Mesendoderm (in vitro differentiated cells): ENCODE results near the gene LCORL.
"Not testable (repeated sequence)": the region's sequence is repeated elsewhere in the genome, so short reads cannot be mapped to it uniquely, and the experiment has no call there.

Experiments used
- DNase-seq: peaks from one replicate; pipeline ENCODE4 v3.0.0; 2013
- H2AK5ac ChIP-seq: 2 replicates; pipeline ENCODE4 v1.6.1; 2013; ENCODE audit warnings: low read length, inconsistent platforms
- H2BK120ac ChIP-seq: 2 replicates; pipeline ENCODE4 v1.6.1; 2013; ENCODE audit warnings: low read depth, mild to moderate bottlenecking, low read length, moderate library complexity, mixed read lengths
- H2BK15ac ChIP-seq: replicated peaks from 2 replicates; pipeline ENCODE4 v1.6.1; 2013; ENCODE audit warnings: low read depth, mild to moderate bottlenecking, moderate library complexity
- H2BK5ac ChIP-seq: 2 replicates; pipeline ENCODE4 v1.6.1; 2013; ENCODE audit warnings: low read length, inconsistent platforms
- H3K18ac ChIP-seq: 2 replicates; pipeline ENCODE4 v1.6.1; 2013; ENCODE audit warnings: mild to moderate bottlenecking, low read length, mixed read lengths
- H3K23ac ChIP-seq: one replicate; pipeline ENCODE4 v1.6.1; 2013; ENCODE audit warnings: low read length
- H3K27ac ChIP-seq: 2 replicates; pipeline ENCODE4 v1.5.1; 2013; ENCODE audit warnings: low read depth, mild to moderate bottlenecking, inconsistent platforms, low read length, moderate library complexity
- H3K27me3 ChIP-seq: 2 replicates; pipeline ENCODE4 v1.6.1; 2013; ENCODE audit warnings: low read length, control low read depth, mild to moderate bottlenecking, inconsistent platforms; ENCODE audit not compliant: insufficient read depth, poor library complexity
- H3K36me3 ChIP-seq: 2 replicates; pipeline ENCODE4 v1.6.1; 2013; ENCODE audit warnings: low read length, inconsistent platforms; ENCODE audit not compliant: control insufficient read depth, insufficient read depth
- H3K4ac ChIP-seq: one replicate; pipeline ENCODE4 v1.6.1; 2013; ENCODE audit warnings: low read depth, mild to moderate bottlenecking, low read length, moderate library complexity
- H3K4me1 ChIP-seq: 2 replicates; pipeline ENCODE4 v1.6.1; 2013; ENCODE audit warnings: low read depth, low read length, inconsistent platforms; ENCODE audit not compliant: control insufficient read depth
- H3K4me2 ChIP-seq: 2 replicates; pipeline ENCODE4 v1.6.1; 2013; ENCODE audit warnings: low read length
- H3K4me3 ChIP-seq: 2 replicates; pipeline ENCODE4 v1.5.1; 2013; ENCODE audit warnings: mild to moderate bottlenecking, low read length
- H3K56ac ChIP-seq: one replicate; pipeline ENCODE4 v1.6.1; 2013; ENCODE audit warnings: low read length
- H3K79me1 ChIP-seq: 2 replicates; pipeline ENCODE4 v1.6.1; 2013; ENCODE audit warnings: low read length, inconsistent platforms
- H3K79me2 ChIP-seq: 2 replicates; pipeline ENCODE4 v1.6.1; 2013; ENCODE audit warnings: mild to moderate bottlenecking, low read length; ENCODE audit not compliant: control insufficient read depth, insufficient read depth
- H3K9ac ChIP-seq: 2 replicates; pipeline ENCODE4 v1.6.1; 2013; ENCODE audit warnings: low read length, inconsistent platforms
- H4K5ac ChIP-seq: one replicate; pipeline ENCODE4 v1.6.1; 2013; ENCODE audit warnings: low read length
- H4K8ac ChIP-seq: one replicate; pipeline ENCODE4 v1.6.1; 2013; ENCODE audit warnings: low read depth, mild to moderate bottlenecking, control low read depth, low read length, moderate library complexity
- WGBS: extraction: QIAGEN DNeasy Blood & Tissue Kit; methylation state at CpG from one replicate; pipeline ENCODE4 v1.1.7; 2013; ENCODE audit warnings: low lambda C conversion rate, missing lambda C conversion rate; ENCODE audit not compliant: insufficient coverage; ENCODE audit errors: extremely low coverage; 5-methylcytosine and 5-hydroxymethylcytosine counted together

The LCORL gene

DNA sequence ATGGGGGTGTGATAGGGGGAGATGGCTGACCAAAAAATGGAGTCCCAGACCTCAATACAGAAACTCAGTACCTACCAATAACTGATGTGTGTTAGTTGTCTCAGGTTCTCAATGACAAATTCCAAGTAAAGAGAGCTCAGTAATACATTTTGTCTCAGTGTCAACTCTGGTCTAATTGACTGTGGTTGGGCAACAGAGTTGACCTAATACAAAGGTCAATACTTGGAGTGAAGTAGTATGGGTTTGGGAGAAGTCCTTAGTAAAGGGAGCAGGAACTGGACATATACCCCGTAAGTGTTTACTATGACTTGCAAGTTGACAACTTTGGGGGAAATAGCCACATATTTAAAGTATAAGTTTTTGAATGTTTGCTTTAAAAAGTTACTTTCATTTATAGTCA, 20.5 kb upstream of the LCORL start:
- Histone ChIP-seq H3K79me1 (no peaks in the 10 kb centered on the region), H4K8ac (no peak overlapping the region), H2BK15ac (no peak overlapping the region), H2BK120ac (no peak overlapping the region), H3K23ac (no peak overlapping the region), H4K5ac (no peak overlapping the region), H2AK5ac (no peak overlapping the region), H3K27me3 (no peaks in the 10 kb centered on the region), H3K79me2 (no peaks in the 10 kb centered on the region), H3K4ac (no peak overlapping the region), H3K4me2 (no peak overlapping the region), H3K27ac (no peak overlapping the region), H3K18ac (no peak overlapping the region), H2BK5ac (no peak overlapping the region), H3K4me1 (no peaks in the 10 kb centered on the region), H3K56ac (no peak overlapping the region), H3K36me3 (no peaks in the 10 kb centered on the region), H3K9ac (no peak overlapping the region), H3K4me3 (no peak overlapping the region)
- no peak for DNase-seq
- WGBS = no CpG with 5 or more reads among the region's 1 CpG

DNA sequence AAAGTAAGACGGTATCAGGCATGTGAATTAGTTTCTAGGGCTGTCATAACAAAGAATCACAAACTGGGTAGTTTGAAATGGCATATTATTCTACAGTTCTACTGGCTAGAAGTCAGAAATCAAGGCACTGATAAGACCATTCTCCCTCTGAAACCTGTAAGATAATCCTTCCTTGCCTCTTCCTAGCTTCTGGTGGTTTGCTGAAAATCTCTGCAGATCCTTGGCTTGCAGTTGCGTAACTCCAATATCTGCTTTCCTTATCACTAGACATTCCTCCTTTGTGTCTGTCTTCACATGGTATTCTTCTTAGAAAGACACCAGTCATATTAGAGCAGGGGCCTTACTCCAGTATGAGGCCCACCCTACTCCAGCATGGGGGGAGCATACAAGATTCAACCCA, 19.6 kb upstream of the LCORL start:
- Histone ChIP-seq H2AK5ac (no peak overlapping the region), H3K4me2 (no peak overlapping the region), H3K56ac (no peak overlapping the region), H4K8ac (no peak overlapping the region), H3K18ac (no peak overlapping the region), H3K4ac (no peak overlapping the region), H3K79me1 (no peaks in the 10 kb centered on the region), H3K23ac (no peak overlapping the region), H4K5ac (no peak overlapping the region), H2BK120ac (no peak overlapping the region), H3K4me3 (no peak overlapping the region), H3K4me1 (no peaks in the 10 kb centered on the region), H3K27ac (no peak overlapping the region), H2BK5ac (no peak overlapping the region), H3K79me2 (no peaks in the 10 kb centered on the region), H2BK15ac (no peak overlapping the region), H3K9ac (no peak overlapping the region), H3K27me3 (no peaks in the 10 kb centered on the region), H3K36me3 (no peaks in the 10 kb centered on the region)
- WGBS = no CpG with 5 or more reads among the region's 2 CpGs
- no peak for DNase-seq

DNA sequence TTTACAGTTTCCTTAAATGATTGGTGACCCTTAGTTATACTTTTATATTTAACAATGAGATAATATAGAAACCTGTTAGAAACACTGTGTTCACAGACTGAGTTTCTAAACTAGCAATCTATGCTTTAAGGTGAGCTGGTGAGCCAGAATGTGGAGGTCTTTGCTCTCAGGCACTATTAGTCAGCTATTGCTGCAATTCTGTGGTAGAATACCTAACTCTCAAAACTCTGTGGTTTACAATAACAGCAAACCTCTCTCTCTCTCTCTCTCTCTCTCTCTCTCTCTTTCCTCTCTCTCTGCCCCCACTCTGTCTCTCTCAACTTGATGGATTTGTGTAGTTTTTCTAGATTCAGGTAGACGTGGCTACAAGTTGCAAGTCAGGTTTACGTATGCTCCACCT, 17.6 kb upstream of the LCORL start:
- Histone ChIP-seq H4K5ac (no peak overlapping the region), H3K4ac (no peak overlapping the region), H3K27me3 (no peaks in the 10 kb centered on the region), H2AK5ac (no peak overlapping the region), H3K79me2 (no peaks in the 10 kb centered on the region), H3K27ac (no peak overlapping the region), H3K18ac (no peak overlapping the region), H3K4me3 (no peak overlapping the region), H4K8ac (no peak overlapping the region), H2BK15ac (no peak overlapping the region), H3K9ac (no peak overlapping the region), H2BK5ac (no peak overlapping the region), H3K56ac (no peak overlapping the region), H3K23ac (no peak overlapping the region), H2BK120ac (no peak overlapping the region), H3K4me1 (no peaks in the 10 kb centered on the region), H3K36me3 (no peaks in the 10 kb centered on the region), H3K4me2 (no peak overlapping the region), H3K79me1 (no peaks in the 10 kb centered on the region)
- DNase-seq = no peak
- WGBS = no CpG with 5 or more reads among the region's 2 CpGs

DNA sequence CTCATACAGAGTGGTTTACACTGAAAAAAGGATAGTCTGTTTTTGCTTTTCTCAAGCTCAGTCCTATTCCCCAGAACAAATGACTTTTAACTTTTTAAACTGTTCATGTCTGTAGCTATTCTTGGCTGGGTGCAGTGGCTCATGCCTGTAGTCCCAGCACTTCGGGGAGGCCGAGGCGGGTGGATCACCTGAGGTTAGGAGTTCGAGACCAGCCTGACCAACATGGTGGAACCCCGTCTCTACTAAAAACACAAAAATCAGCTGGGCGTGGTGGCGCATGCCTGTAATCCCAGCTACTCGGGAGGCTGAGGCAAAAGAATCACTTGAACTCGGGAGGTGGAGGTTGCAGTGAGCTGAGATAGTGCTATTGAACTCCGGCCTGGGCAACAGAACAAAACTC, 14.8 kb upstream of the LCORL start:
- not testable (repeated sequence) for H3K36me3 ChIP-seq, H3K18ac ChIP-seq, DNase-seq, H3K9ac ChIP-seq, H3K4me1 ChIP-seq, H2BK5ac ChIP-seq, H3K4ac ChIP-seq, H3K79me2 ChIP-seq, H3K23ac ChIP-seq, H4K5ac ChIP-seq, H2BK15ac ChIP-seq, H3K27ac ChIP-seq, H3K79me1 ChIP-seq, H3K4me3 ChIP-seq, H2AK5ac ChIP-seq, H2BK120ac ChIP-seq, H3K27me3 ChIP-seq, H3K56ac ChIP-seq, H3K4me2 ChIP-seq, H4K8ac ChIP-seq
- WGBS = no CpG with 5 or more reads among the region's 10 CpGs

DNA sequence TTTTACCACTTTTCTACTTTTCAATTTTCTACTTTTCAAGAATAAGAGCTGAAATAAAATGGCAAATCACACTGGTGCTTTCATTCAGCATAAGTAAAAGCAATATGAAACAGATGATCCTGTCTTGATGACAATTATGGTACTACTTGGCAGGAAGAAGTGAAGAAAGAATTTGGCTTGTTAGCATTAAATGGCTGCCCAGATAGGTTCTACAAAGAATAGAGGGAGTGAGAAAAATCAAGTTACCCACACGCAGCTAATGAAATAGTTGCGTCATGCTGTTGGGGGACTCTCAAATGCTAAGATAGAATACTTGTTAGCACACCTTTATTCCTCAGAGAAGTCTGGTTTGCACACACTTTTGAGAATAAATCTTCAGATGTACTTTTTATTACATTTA, 12.5 kb upstream of the LCORL start:
- Histone ChIP-seq H2BK120ac (no peak overlapping the region), H3K4me1 (no peaks in the 10 kb centered on the region), H3K56ac (no peak overlapping the region), H3K4me2 (no peak overlapping the region), H2AK5ac (no peak overlapping the region), H3K79me2 (no peaks in the 10 kb centered on the region), H2BK5ac (no peak overlapping the region), H3K79me1 (no peaks in the 10 kb centered on the region), H3K27ac (no peak overlapping the region), H3K4me3 (no peak overlapping the region), H4K8ac (no peak overlapping the region), H3K18ac (no peak overlapping the region), H3K23ac (no peak overlapping the region), H3K4ac (no peak overlapping the region), H3K9ac (no peak overlapping the region), H4K5ac (no peak overlapping the region), H3K27me3 (no peaks in the 10 kb centered on the region), H2BK15ac (no peak overlapping the region), H3K36me3 (no peaks in the 10 kb centered on the region)
- no CpG with 5 or more reads among the region's 2 CpGs for WGBS
- DNase-seq = no peak
